A673 (cell line): ENCODE results near the gene DDX54.

Source experiments
- EZH2 ChIP-seq: fragments of 200-600 bp; sonication (generic); IDR thresholded peaks from 2 replicates; pipeline ENCODE4 v1.6.1; 2017; ENCODE audit warnings: borderline replicate concordance, low read depth, mild to moderate bottlenecking, mixed read lengths, antibody characterized with exemption, low read length; ENCODE audit not compliant: poor library complexity, severe bottlenecking
- TF ChIP-seq, protein P1 (sequence below): fragments of 300-800, 200-600 bp; sonication (generic); conservative IDR thresholded peaks from 2 replicates; pipeline ENCODE4 v1.5.1; 2017; ENCODE audit warnings: low read depth, mild to moderate bottlenecking, antibody characterized with exemption, low read length, moderate library complexity, mixed read lengths

DNA sequence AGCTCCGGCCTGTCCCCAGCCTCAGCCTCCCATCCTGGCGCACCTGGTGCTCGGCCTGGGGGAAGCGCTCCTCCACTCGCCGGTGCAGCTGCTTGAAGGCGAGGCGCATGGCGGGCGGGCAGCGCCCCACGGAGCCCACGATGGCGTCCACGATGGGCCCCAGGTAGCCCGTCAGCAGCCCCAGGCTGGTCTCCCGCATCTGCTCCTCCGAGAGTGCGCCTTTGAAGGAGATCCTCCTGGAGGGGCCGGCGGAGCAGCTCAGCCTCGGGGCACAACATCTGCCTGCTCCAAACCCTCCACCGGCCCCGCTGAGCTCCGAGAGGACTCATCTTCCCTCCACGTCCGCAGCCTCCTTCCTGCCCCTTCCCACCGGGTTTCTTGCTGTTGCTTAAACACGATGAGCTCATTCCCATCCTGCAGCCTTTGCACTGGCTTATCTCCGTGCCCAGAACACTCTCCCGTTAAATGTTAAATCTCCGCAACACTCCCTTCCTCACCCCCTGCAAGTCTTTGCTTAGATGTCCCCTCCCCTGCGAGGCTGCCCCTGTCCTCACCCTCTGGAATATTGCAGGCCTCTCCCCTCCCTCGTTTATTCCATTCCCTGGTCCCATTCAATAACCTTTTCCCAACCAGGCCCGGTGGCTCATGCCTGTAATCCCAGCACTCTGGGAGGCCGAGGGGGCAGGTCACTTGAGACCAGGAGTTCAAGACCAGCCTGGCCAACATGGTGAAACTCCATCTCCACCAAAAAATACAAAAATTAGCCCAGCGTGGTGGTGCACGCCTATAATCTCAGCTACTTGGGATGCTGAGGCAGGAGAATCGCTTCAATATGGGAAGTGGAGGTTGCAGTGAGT lies 73.0 kb downstream of the DDX54 start:
- TF ChIP-seq, protein P1, sequence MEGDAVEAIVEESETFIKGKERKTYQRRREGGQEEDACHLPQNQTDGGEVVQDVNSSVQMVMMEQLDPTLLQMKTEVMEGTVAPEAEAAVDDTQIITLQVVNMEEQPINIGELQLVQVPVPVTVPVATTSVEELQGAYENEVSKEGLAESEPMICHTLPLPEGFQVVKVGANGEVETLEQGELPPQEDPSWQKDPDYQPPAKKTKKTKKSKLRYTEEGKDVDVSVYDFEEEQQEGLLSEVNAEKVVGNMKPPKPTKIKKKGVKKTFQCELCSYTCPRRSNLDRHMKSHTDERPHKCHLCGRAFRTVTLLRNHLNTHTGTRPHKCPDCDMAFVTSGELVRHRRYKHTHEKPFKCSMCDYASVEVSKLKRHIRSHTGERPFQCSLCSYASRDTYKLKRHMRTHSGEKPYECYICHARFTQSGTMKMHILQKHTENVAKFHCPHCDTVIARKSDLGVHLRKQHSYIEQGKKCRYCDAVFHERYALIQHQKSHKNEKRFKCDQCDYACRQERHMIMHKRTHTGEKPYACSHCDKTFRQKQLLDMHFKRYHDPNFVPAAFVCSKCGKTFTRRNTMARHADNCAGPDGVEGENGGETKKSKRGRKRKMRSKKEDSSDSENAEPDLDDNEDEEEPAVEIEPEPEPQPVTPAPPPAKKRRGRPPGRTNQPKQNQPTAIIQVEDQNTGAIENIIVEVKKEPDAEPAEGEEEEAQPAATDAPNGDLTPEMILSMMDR: no peak
- no peak for TF ChIP-seq EZH2
